HG03558 (cell line): ENCODE results near the gene PNPLA7.
A peak's percentile ranks its signal among the peaks of the same experiment; 100 is the strongest.
"Not testable (repeated sequence)": the region's sequence is repeated elsewhere in the genome, so short reads cannot be mapped to it uniquely, and the experiment has no call there.

ENCODE experiments used
- ATAC-seq: cut with Tn5 transposase; IDR thresholded peaks from one replicate; pipeline ENCODE4 v1.9.1; 2021; ENCODE audit warnings: moderate number of reproducible peaks; ENCODE audit not compliant: unreplicated experiment; ENCODE audit errors: extremely low read depth

Gene PNPLA7

DNA sequence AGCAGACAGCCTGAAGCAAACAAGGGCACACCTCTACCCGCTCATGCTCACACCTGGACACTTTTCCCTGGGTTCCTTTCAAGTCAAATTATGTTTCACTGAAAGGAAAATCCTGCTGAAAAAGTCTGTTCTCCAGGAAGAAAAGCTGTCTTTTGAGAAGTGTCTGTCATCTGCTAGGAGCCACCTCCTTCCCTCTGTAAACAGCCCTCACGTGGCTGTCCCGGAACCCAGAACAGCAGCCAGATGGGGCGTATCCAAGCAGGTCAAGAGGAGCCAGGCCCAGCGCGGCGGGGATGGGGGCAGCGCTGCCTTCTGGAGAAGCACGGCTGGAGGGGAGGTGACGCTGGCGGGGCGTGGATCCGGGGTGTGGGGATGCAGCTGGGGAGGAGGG is at the start of gene PNPLA7:
Gene PNPLA7, minus strand, starts transcription at position 172 of the 391 bp plus-strand sequence. CDS start 205 bp downstream, outside the sequence.
- ATAC-seq: no peak

DNA sequence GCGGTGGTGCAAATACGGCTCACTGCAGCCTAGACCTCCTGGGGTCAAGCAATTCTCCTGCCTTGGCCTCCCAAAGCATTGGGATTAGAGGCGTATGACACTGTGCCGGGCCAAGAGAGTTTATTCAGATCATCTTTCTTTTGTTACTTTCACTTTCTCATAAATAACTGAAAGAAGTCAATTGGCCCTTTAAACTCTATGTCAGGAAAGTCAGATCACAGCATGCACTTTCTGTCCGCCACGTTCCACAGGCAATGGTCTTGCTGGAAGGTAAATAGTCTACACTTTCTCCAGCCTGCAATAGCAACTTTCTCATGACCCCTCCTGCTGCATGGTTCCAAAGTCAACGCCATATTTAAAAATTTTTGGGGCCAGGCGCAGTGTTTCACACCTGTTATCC is 48.7 kb upstream of the PNPLA7 start:
- no peak for ATAC-seq

DNA sequence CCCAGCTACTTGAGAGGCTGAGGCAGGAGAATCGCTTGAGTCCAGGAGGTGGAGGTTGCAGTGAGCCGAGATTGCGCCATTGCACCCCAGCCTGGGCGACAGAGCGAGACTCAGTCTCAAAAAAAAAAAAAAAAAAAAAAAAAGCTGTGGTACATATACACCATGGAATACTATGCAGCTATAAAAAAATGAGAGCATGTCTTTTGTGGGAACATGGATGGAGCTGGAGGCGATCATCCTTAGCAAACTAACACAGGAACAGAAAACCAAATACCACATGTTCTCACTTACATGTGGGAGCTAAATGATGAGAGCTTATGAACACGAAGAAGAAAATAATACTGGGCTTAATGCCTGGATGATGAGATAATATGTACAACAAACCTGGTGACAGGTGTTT is 46.4 kb upstream of the PNPLA7 start:
- not testable (repeated sequence) for ATAC-seq

DNA sequence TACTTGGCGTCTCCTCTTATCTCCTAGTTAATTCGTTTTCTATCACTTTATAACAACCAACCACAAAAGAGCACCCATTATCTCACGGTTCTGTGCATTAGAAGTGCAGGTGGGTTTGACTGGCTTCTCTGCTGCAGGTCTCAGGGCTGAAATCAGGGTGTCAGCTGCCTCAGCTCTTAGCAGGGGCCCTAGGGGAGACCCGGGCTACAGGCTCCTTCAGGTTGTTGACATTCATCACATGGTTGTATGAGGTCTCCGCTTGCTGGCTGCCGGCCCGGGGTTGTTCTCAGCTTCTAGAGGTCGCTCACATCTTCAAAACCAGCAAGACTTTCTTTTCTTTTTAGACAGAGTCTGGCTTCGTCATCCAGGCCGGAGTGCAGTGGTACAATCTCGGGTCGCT is 43.0 kb upstream of the PNPLA7 start:
- no peak for ATAC-seq

DNA sequence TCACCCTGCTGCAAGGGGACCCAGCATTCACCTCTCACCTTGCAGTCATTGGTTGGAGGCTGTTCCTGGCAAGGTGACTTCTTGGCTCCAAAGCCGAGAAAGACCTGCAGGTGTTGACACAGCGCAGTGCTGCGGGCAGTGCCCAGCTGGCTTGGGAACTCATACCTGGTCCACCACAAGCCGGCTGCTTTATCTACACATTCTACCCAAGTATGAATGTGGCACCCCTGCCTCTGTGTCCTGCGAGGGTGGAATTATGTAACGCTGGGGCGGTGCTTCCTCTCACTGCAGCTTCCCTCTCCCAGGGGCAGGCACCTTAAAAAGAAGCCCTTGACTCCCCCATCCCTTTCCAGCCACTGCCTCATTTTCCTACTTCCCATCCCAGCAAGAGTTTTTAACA is 42.6 kb upstream of the PNPLA7 start:
- ATAC-seq: no peak

DNA sequence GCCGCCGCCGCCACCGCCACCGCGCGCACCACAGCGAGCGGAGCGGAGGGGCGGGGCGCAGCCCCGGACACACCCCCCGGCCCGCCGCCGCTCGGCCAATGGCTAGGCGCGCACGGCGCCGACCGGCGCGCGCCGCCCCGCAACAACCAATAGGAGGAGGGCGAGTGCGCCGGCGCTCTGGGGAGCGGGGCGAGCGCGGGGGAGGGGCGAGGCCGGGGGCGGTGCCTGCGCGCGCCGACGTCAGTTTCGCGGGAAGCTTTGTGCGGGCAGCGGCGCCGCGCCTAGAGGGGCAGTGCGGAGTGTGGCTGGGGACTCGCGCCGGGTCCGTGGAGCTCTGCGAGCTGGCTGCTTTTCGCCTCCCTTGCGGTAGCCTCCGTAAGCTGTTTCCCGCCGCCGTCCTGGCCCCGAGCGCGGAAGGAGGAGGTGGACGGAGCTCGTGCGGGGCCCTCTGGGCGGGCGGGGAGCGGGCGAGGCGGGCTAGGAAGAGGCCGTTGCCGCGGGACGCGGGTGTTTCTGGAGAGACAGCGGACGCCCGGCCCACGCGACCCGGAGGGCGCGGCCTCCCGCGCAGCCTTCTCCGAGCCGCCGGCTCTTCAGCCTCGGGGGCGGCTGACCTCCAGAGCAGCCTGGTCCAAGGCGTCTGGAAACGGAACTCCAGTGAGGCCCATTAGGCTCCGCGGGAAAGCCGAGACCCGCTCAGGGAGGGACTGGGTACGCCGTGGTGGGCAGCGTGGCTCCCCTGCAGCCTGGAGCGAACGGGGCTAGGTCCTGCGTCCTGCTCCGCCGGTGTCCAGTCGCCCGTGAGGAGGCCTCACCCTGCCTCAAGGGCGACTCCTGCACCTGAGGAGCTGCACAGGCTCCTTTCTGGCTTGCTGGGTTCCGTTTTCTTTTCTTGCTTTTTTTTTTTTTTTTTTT is 40.5 kb upstream of the PNPLA7 start, which contains the start of gene ZMYND19:
Gene ZMYND19, minus strand, starts transcription at position 44 of the 915 bp plus-strand sequence. CDS start 249 bp downstream, outside the sequence.
- peak; percentile 45 for ATAC-seq

DNA sequence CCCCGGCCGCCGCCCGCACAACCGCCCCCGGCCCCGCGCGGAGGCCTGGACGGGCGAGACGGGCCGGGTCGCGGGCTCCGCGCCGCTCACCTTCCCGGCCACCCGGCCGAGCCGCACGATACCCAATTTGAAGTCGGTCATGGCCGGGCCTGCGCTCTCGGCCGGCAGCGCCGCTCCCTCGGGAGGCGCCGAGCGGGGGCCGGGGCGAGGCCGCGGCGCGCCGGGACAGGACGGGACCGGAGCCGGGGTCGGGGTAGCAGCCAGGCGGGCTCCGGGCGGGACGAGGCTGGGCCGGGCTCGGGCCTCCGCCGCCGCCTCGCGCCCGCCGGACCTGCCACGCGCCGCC is 39.9 kb upstream of the PNPLA7 start:
- no peak for ATAC-seq

DNA sequence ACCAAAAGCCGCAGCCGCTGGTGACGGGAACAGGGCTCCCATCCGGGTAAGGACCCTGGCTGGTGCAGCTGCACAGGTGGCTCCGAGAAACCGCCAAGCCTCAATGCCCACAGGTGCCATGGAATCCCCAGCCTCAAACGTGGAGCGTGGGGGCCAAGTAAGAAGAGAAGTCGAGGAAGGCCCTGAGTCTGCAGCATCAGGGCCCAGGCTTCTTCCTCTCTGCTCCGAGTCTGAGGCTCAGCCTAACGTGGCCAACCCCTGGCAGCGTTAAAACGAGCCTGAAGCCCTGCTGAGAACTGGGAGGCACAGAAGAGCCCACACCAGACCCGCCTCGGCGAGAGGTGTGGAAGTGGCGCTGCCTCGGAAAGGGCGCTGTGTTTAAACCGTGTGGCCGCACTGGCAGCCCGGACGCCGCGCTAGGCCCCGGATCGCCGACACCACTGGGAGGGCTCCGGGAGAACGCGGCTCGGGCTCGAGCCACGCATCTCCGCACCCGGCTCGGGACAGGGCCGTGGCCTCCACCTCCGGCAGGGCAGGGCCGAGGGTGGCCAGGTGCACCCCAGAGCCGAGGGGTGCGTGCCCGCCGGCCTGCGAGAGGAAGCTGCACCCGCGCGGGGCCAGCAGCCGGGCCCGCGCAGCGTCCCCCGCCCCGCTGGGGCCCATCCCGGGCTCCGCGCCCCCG is 39.4 kb upstream of the PNPLA7 start:
- ATAC-seq: peak; percentile 14

DNA sequence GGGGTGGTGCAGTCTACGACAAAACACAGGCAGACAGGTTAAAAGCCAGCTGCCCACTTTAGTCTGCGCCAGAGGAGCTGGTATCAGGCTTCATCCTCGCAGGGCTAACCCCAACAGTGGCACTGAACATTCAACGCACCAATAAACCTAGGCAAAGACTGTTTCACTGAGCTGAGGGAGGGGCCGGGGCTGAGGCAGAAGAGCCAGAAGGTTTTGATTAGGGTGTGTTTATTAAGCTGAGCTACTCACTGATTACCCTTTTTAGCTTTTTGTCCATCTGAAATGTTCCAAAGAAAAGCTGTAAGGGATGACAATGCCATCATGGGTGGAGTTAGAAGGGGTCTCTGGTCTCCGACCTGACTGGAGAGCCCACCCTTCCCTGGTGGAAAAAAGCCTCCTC is 38.7 kb upstream of the PNPLA7 start:
- no peak for ATAC-seq

DNA sequence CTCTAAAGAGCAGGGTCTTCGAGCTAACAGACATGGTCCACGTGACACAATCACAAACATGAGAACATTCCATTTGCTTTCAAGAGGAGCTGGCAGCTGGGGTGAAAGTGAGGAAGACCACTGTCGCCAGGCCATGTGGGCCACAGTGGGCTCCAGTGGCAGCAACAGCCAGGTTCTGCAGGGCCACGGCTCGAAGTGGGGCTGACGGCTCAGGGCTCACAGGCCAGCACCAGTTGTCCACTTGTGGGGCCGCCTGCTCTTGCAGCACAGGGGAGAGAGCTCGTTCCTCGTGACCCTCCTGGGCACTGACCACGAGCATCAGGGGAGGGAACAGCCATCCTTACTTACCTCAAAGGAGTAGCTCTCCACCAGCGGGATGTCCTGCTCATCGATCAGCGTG is 38.1 kb upstream of the PNPLA7 start:
- ATAC-seq: no peak

DNA sequence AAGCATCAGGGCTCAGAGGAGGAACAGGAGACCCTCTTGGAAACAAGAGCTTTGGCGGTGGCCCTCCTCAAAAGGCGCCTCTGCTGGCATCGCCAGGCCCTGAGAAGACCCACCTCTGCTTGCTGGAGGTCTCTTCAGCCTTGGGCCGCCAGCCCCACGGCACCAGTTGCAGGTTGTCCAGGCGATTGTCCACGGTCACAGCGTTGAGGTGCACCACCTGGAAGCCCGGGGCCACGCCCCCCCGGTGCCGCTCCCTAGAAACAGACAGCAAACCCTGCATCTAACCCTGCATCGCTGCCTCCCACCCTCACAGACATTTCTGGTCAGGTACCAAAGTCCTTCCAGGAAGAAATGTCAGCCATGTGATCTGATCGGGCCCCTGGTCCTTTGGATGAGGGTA is 36.7 kb upstream of the PNPLA7 start:
- ATAC-seq: no peak

DNA sequence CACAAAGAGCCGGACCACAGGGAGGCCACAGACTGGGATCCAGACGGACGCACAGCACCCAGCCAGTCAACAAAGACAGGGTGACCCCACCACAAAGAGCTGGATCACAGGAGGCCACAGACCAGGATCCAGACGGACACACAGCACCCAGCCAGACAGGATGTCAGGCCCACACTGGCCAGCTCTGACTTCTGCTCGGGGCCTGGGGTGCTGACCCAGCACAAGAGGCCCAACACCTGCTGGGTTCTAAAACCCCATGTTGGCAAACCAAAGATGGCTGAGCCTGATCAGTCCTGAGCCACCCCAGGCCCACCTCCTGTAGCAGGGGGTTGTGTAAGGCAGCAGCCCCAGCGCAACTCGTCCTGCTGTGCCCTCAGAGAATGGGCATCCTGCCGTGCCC is 33.8 kb upstream of the PNPLA7 start:
- no peak for ATAC-seq

DNA sequence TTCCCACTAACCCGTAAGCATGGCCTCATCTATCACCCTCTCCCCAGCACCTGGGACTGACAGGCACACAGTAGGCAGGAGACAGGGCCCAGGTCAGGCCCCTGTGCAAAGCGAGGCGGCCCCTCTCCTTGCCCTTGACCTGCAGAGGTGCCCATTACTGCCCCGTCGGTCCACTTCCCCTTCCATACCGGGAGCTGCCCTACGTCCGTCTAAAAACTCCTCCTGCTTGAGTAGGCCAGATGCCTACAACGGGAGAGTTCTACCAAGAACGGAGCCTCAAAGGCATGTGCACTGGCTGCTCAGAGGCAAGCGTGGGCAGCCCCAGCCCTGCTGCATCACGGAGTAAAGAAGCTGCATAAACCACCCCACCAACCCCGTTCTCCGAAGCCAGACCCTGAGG is 33.1 kb upstream of the PNPLA7 start:
- no peak for ATAC-seq

DNA sequence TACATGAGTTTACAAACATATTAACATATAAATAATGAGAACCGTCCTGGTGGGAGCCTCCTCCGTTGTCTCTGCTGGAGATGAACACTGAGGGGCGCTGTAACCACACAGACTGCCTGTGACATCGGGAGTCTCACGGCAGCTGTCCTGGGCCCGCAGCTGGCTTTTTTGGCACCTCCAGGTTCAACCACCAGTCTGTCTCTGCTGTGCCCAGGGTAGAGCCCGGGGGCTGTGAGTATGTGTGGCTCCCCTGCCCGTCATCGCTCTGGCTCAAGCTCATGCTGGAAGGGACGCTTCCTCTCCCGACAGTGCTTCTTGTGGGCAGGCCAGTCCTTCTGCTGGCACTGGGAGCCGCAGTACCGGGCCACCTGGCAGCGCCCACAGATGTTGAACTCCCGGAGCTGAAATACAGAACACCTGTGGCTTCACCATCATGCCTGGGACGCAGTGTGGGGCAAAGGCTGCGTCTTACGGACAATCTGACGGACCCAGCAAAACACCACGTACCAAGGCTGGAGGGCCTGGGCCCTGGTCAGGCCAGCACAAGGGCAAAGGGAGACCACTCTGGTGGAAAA is 32.2 kb upstream of the PNPLA7 start:
- ATAC-seq: no peak

DNA sequence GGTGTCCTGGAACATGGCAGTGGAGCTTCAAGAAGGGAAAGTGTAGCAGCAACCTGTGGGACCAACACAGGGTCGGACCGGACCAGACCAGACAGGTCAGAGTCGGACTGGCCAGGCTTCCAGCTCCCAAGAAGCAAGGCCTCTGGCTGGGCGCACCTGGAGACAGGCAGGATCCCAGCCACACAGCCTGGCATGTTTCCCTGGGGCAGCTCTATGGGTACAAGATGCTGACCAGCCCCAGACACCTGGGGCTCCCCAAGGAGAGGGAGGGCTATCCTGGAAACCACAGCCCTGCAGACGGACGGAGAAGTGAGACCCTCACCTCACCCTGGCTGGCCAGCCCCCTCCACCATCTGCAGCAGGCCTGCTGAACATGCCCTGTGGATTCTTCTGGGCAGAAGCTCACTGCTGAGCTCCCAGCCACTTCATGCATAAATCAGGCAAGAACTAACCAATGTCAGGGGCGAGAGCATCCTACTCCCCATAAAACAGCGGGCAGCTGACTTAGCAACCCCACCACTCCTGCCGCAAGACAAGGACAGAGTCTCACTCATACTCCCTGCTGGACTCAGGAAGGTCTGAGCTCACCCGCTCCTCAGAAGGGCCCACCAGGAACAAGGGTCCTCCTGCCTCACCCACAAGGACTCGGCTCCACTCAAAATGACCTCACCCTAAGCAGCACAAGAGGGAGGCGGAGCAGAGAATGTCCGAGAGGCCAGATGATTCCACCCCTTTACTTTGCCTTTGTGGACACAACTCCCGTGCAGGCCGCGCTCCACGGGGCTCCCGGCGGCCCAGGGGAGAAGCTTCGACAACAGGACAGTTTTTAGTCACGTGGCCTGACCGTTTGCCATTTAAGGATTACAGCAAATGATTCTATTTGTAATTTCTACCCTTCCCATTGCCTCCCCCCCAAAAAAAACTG is 31.4 kb upstream of the PNPLA7 start:
- no peak for ATAC-seq

DNA sequence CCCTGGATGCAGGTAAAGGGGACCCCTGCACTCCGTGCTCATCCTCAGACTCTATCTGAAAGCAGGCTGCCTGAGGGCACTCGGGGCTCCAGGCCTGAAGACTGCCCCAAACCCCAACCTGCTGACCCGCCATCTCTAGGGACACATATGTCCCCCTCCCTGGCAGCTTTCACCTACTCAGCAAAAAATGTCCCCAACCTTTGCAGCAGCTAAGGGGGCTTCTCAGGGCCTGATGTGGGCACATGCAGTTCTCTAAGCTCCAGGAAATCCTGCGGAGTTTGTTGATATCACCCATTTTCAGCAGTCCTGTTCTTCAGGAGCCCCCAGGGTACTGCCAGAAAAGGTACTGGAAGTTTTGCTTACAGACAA is 30.7 kb upstream of the PNPLA7 start:
- no peak for ATAC-seq

DNA sequence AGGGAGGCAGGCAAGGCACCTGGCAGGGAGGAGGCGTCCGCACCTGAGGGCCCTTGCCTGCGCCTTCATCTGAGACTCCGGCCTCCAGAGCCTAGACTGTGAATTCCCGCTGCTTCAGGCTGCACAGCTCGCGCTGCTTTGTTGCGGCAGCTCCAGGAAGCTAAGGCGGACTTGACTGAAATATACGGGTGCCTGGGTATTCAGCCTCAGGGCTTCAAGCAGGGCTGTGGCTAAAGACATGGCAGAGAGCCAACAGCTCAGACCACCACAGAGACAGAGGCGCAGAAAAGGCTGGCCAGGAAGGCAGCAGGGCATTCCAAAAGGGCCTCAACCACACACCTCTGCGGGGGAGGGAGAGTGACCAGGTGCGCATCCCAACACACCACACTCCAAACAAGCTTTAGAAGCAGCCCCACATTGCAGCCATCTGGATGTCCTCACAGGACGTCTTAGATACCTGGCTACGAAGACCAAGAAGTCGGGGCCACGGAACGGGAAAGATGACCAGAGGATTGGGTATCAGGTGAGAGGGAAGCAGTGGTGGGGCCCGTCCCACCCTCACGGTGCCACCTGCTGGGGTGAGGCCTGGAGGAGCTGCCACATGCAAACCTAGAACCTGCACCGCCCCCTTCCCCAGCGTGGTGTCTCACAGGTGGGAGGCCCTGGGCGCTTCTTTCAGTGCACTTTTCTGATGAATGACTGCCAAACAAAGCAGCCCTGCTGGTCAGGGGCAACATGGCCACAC is 30.2 kb upstream of the PNPLA7 start:
- no peak for ATAC-seq

DNA sequence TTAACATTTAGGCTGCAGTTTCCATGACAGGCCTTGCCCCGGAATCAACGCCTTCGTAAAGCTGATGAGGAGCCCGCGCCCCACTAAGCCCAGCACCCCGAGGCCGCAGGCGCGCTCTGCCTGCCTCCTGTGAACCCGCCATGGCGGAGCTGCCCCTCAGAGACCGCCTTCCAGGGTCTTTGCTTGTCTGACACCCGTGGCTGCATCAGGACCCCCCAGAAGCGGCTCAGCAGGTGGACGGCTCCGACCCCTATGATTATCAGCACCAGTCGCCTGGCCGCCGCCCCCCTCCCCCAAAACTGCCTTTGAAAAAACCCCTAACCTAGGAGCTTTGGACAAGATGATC is 29.0 kb upstream of the PNPLA7 start:
- no peak for ATAC-seq

DNA sequence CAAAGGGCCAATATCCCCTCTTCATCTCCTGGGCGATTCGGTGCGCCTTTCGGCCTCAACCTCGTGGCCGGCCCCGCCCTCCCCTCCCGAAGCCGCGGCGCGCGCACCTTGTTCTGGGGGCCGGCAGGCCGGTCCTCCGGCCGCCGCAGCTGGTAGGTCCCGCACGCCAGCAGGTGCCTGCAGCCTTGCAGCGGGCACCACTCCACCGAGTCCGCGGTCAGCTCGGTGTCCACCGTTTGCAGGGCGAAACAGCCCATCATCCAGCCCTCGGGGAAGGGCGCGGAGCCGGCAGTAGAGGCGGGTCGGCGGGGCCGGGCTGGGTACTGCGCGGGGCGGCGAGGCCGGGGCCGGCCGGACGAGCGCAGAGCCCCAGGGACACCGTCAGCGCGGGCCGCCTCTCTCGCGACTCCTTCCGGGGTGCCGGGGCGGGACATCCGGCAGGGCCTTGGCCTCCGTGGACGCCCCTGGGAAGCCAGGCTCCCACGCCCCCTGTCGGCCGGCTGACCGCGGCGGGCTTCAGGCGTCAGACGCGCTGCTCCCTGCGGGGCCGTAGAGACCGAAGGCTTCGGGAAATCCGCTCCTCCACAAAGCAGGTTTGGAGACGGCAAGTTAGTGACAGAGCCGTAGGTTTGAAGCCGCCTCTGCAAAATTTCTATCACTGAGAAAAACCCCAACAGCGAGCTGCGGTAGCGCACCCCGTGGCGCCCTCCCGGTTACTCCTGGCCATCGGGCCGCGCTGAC is 28.5 kb upstream of the PNPLA7 start, which contains the start of gene DPH7:
Gene DPH7, minus strand, starts transcription at position 408 of the 741 bp plus-strand sequence. Its CDS starts 148 bp downstream, at position 260.
- ATAC-seq: peak; percentile 74
